ENCODE measurements around the gene SART1.

DNA sequence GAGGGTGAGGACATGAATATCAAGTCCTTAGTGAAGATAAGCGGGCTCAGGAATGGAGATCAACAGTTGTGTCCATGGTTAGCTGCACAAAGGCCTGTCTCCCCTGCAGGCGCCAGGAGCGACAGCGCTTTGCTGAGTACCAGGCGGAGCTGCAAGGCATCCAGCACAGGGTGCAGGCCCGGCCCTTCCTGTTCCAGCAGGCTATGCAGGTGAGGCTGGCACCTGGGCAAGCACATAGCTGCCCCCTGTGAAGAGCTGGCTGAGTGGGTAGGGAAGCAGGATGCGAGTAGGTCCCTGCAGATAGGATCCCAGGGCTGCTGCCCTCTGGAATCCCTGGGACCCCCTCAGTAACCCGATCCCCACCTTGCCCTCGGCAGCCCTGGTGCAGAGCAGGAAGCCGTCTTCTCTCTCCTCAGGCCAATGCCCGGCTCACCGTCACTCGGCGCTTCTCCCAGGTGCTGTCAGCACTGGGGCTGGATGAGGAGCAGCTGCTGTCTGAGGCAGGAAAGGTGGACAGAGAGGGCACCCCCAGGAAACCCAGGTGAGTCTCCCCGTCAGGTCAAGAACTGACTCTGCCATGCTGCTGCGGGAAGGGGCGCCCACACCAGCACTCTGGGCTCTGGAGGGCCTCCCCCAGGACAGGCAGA lies 2.6 kb upstream of the SART1 start:
- TF ChIP-seq CTCF (IDR thresholded peaks at IDR 0.05; ENCODE audit: poor library complexity, severe bottlenecking): no peak
- TF ChIP-seq POLR2AphosphoS5 (IDR thresholded peaks at IDR 0.05): no peak
- no peak for TF ChIP-seq EZH2 (IDR thresholded peaks at IDR 0.05; ENCODE audit: borderline replicate concordance, insufficient read depth, low read length, poor library complexity, severe bottlenecking)
- no peak for TF ChIP-seq EP300 (conservative IDR thresholded peaks at IDR 0.05; ENCODE audit: poor library complexity, severe bottlenecking)
